HG03097 (cell line): ENCODE results near the gene CRIP1.

Experiments used
- ATAC-seq: cut with Tn5 transposase; IDR thresholded peaks from one replicate; pipeline ENCODE4 v1.9.1; 2021; ENCODE audit not compliant: unreplicated experiment, low FRiP score

The CRIP1 gene

GRCh38 chr14:105480199-105480746 lies 6.4 kb upstream of the CRIP1 start:
- ATAC-seq, result no peak

GRCh38 chr14:105480807-105481801 lies 5.6 kb upstream of the CRIP1 start:
- peak; percentile 35 for ATAC-seq

- ATAC-seq, result peak; percentile 43
Measured at GRCh38 chr14:105481886-105482457, 4.7 kb upstream of the CRIP1 start.

GRCh38 chr14:105482486-105483110 lies 4.1 kb upstream of the CRIP1 start:
- no peak for ATAC-seq

- no peak for ATAC-seq
Measured at GRCh38 chr14:105483300-105484068, 3.2 kb upstream of the CRIP1 start.

GRCh38 chr14:105484069-105484996 lies 2.4 kb upstream of the CRIP1 start:
- no peak for ATAC-seq

- no peak for ATAC-seq
Measured at GRCh38 chr14:105484997-105485393, 1.7 kb upstream of the CRIP1 start.

- no peak for ATAC-seq
Measured at GRCh38 chr14:105485739-105486162, 935 bp upstream of the CRIP1 start.

GRCh38 chr14:105486974-105487448 lies 325 bp downstream of the CRIP1 start:
- ATAC-seq, result no peak

GRCh38 chr14:105487449-105487985 lies 831 bp downstream of the CRIP1 start:
- no peak for ATAC-seq

GRCh38 chr14:105487986-105488777 lies 1.5 kb downstream of the CRIP1 start:
- no peak for ATAC-seq

- no peak for ATAC-seq
Measured at GRCh38 chr14:105488781-105489541, 2.3 kb downstream of the CRIP1 start.

- no peak for ATAC-seq
Measured at GRCh38 chr14:105489542-105490266, 3.0 kb downstream of the CRIP1 start.

GRCh38 chr14:105490267-105490571 lies 3.5 kb downstream of the CRIP1 start:
- ATAC-seq, result peak; percentile 2

GRCh38 chr14:105490572-105491365 lies 4.1 kb downstream of the CRIP1 start, which contains the start of gene TEDC1:
Gene TEDC1, plus strand, starts transcription at chr14:105491246. Its CDS starts 130 bp downstream, at chr14:105491376.
- ATAC-seq, result peak; percentile 69
